Forelimb muscle (tissue), 1 donor: Measurements from ENCODE around the gene EDNRB. TPM values are rescaled to one million over a fixed set of nuclear protein-coding genes. Genes with fewer than 3 reads are reported as not detected.
A peak's percentile ranks its signal among the peaks of the same experiment; 100 is the strongest.
"Not testable (repeated sequence)": the region's sequence is repeated elsewhere in the genome, so short reads cannot be mapped to it uniquely, and the experiment has no call there.

Experiments used
- DNase-seq: peaks from one replicate; pipeline ENCODE4 v3.0.0-alpha.2; 2013; ENCODE audit warnings: low read depth
- polyA plus RNA-seq: library from polyadenylated mRNA; unstranded; fragments of 120-200 nt; gene quantifications from one replicate; pipeline ENCODE4 v1.2.1, GENCODE V29; 2013; ENCODE audit not compliant: insufficient read length

The EDNRB gene
- polyA plus RNA-seq, 1 donor = 9.1 TPM

DNA sequence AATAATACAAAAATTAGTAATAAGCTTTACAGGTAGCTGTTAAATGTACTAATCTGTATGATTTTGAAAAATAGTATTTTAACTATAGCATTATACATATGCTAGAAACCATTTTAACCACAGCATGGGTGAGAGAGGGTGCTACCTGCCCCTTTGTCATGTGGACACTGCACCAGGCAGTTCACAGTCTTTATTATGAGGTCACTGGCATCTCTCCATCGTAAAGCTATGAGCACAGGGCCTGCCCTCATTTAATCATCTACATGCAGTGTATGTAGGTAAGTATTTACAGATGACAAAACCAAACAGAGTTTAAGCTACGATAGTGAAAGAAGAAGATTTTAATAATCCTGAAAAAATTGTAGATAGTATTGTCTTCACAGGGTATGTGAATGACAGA is 21.7 kb downstream of the EDNRB start:
- DNase-seq = no peak

DNA sequence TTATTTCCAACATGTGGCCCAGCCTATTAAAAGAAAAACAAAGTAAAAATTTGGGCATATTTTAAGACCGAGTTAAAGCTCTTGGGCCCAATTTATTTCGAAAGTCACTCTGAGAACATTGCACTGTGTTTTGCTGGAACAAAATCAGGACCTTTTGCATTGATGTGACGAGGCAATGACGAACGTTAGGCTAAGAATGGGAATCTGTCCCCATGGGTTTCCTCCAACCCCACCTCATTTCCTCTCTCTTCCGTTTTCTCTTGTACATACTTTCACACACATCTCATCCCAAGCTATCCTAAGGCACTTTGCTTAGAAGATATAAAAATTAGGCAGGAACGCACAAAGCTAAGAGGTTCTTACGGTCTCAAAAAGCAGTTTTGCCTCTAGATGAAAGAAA is 22.1 kb downstream of the EDNRB start:
- DNase-seq = peak; percentile 52

- no peak for DNase-seq
Measured at GRCh38 chr13:77894743-77895142, 23.9 kb downstream of the EDNRB start.

- no peak for DNase-seq
Measured at GRCh38 chr13:77893066-77893465, 25.6 kb downstream of the EDNRB start.

GRCh38 chr13:77892491-77892890 is 26.1 kb downstream of the EDNRB start:
- DNase-seq = no peak

GRCh38 chr13:77891486-77891885 is 27.1 kb downstream of the EDNRB start:
- no peak for DNase-seq

- no peak for DNase-seq
Measured at GRCh38 chr13:77891041-77891440, 27.6 kb downstream of the EDNRB start.

- no peak for DNase-seq
Measured at GRCh38 chr13:77883328-77883727, 35.3 kb downstream of the EDNRB start.

GRCh38 chr13:77878190-77878589 is 40.4 kb downstream of the EDNRB start:
- no peak for DNase-seq

- DNase-seq = no peak
Measured at GRCh38 chr13:77876176-77876575, 42.5 kb downstream of the EDNRB start.

- no peak for DNase-seq
Measured at GRCh38 chr13:77874406-77874805, 44.2 kb downstream of the EDNRB start.

DNA sequence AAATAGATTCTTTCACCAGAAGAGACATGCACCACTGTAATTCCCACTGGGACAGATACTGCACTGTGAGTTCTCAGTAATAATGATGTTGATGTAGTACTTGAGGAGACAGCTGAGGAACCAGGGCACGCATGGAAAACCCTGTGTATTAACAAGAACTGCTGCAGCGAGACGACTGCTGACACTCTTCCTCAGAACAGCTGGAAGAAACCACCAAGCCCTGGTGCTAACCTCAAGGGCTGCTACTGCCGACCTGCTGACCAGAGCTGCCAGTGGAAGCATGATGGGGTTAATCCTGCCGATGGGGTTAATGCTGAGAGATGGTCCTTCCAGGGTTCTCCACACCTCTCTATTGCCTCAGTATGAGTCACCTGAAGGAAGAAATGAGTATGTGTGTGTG is 45.6 kb downstream of the EDNRB start:
- DNase-seq = no peak

DNA sequence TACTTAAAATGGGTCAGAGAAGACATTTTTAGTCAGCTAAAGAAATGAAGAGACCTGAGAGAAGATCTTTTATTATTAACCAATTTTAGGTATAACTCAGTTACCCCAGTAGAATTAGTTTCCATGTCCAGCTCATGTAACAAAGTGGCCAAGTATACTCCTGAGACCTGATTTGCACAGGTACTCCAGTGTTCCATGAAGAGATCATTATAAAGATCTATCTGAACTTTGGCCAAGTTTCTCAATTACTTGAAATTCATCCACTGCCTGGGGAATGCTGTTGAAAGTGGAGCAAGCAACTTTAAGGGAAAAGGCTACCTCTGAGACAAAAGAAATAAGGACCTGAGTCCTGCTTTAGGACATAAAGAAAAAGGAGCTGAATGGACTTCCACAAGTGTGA is 47.0 kb downstream of the EDNRB start:
- DNase-seq = no peak

DNA sequence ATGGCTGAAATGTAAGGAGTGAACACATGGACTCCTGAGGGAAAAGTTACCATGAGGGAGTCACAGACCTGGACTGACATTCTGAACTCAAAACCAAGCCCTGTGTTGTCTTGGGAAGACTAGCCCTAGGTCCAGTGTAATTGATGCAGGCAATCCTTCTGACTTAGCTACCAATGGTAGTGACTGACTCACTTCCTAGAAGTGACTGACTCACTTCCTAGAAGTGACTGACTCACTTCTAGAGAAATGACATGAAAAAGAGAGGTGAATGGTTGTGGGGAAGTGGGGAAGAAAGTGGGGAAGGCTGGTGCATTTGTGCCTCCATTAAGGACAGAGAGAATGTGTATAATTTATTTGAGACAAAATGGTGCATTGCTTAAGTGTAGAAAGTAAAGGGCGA is 49.9 kb downstream of the EDNRB start:
- DNase-seq = no peak

DNA sequence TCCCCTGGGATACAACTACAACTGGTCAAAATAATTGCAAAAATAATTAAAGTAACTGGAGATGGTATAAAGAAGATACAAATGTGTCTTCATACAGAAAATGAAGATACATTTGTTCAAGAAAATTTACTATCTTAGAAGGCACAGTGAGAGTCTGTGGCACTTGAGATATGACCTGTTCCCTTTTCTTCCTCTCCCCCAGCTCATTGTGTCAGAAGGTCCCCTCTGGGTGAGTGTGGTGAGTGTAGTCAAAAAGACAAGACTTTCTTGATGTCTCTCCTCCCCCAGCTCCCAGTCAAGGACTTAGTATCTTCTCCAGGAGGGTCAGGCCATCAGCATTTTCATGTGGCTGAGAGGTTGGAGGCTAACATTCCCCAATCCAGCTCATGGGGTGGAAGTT is 51.7 kb downstream of the EDNRB start:
- DNase-seq = no peak

DNA sequence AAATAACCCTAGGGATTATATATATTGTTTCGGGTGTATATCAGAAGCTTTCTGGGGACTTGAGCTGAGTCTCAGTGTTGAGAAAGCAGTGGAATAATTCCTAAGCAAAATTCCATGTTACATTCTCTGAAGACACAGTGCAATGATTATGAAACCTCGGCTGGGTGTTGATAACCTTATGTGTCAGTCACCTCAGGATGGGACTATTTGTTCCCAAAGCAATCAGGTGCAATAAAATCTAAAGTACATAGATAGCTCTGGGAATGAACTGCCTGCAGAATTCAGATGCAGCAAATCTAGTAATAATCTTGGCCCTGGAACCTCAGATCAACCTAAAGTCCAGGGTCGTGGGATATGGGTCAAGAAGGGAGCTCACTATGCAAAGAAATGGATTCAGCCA is 53.0 kb downstream of the EDNRB start:
- DNase-seq = no peak

DNA sequence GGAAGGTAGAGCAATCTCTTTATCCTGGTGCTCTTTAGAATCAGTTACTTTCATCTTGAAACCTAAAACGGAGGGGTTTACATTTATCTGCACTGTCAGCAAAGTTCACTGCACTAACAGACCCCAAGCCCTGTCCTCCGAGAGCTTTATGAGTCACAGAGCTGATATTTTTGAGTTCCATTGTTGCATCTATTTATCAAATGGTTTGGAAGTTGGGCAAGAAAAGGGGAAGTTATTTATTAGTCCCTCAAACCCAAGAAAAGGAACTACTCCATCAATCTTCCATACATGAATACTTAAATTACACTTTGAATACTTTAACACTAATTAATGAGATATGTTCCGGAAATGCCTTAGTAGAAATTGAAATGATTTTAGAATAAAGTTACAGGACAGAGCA is 55.5 kb downstream of the EDNRB start:
- DNase-seq = no peak

DNA sequence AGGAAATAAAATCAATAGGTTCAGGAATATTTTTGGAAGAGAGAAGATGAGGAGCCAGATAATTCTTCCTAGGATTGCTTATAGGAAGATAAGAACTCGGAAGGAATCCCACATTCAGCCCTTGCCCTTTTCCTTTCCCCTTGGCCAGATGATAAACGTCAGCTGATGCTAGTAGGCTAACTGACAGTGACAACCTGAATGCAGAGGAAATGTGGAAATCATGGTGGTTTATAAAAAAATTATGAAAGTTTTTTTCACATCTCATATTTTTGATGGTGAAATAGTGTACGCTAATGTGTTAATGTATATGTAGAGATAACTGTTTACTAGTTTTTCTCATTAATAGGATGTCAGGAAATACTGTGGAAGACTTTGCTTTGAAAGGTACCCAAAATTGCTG is 56.9 kb downstream of the EDNRB start:
- no peak for DNase-seq

DNA sequence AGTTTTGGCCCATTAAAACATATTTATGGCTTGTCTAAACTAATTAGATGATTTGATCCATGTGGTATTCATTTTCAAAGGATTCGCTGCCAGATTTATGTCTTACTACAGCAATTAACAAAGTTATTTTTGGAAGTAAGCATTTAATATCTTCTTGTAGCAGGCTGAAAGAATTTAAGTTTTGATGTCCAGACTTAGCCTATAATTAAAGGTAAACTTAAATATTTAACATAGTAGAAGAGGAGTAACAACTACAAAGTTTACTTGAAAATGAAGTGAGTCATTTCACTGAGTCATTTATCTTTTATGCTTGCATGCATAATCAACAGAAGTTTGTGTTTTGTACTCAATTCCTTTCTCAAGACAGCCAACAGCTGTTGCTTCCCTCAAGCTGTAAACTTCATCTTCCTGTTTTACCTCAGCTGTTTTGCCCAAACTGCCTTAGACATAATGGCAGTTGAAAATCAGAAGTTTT is 58.1 kb downstream of the EDNRB start:
- no peak for DNase-seq

DNA sequence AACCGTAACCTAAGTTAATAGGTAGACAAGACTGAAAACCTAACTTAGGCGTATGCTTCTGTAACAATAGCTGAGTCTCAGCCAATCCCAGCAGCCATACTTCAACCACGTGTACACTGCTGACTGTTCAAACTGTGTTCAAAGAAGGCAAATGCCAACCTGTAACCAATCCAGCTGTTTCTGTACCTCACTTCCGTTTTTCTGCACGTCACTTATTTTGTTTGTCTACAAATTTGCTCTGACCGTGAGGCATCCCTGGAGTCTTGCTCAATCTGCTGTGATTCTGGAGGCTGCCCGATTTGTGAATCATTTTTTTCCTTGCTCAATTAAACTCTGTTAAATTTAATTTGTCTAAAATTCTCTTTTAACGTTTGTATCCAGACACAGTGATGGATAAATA is 59.2 kb downstream of the EDNRB start:
- DNase-seq = no peak

DNA sequence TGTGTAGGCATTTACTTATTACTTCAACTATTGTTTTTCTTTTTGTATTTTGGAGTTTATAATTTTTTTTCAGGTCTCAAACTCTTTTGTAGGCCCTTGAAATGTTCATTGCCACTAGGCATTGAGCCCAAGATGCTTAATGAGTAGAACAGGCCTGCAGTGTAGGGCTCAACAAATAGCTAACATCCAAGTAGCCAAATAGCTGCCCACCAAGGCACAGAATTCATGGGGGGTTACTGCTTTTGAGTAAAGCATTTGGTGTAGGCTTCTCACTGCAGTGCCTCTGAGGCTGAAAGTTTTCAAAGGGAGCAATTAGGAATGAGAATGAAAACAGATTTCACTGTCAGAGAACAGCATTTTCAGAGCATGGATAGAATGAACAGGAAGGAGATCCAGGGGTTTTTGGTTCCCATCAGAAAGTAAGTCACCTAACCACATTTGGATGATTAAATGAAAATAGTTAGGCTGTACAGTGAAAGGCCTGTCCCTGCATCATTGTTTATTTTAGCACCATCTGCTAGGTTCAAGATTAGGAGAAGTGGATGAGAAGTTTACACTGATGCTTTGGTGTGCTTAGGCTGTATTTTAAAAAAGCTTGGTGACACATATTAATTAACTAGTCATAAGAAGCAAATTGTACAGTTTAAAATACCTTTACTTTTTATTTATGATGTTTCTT is 61.0 kb downstream of the EDNRB start:
- DNase-seq = no peak

GRCh38 chr13:77853703-77854102 is 64.9 kb downstream of the EDNRB start:
- DNase-seq = no peak

- DNase-seq = not testable (repeated sequence)
Measured at GRCh38 chr13:77848050-77848449, 70.6 kb downstream of the EDNRB start.

DNA sequence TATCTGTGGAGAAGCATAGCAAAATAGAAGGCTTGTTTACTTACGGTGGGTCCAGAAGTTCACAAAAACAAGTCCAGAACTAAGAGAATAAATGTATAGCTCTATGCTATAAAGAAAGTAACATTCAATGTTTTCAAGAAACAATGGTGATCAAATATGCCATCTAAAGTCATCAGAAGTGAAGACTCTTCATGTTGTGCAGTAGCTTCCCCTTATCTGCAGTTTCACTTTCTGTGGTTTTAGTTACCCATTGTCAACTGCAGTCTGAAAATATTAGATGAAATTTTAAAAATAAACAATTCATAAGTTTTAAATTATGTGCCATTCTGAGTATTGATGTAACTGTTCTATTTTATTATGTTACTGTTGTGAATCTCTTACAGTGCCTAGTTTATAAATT is 72.5 kb downstream of the EDNRB start:
- DNase-seq = no peak
